Measurements from ENCODE around the gene FBLN2.

GRCh38 chr3:13620776-13621365 lies 71.9 kb downstream of the FBLN2 start:
- no peak for TF ChIP-seq POLR2A (IDR thresholded peaks at IDR 0.05)
- TF ChIP-seq, protein P1, sequence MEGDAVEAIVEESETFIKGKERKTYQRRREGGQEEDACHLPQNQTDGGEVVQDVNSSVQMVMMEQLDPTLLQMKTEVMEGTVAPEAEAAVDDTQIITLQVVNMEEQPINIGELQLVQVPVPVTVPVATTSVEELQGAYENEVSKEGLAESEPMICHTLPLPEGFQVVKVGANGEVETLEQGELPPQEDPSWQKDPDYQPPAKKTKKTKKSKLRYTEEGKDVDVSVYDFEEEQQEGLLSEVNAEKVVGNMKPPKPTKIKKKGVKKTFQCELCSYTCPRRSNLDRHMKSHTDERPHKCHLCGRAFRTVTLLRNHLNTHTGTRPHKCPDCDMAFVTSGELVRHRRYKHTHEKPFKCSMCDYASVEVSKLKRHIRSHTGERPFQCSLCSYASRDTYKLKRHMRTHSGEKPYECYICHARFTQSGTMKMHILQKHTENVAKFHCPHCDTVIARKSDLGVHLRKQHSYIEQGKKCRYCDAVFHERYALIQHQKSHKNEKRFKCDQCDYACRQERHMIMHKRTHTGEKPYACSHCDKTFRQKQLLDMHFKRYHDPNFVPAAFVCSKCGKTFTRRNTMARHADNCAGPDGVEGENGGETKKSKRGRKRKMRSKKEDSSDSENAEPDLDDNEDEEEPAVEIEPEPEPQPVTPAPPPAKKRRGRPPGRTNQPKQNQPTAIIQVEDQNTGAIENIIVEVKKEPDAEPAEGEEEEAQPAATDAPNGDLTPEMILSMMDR (IDR thresholded peaks at IDR 0.05), result no peak
